T47D (cell line): ENCODE measurements around the gene HSPA1L.
"Not testable (repeated sequence)": the region's sequence is repeated elsewhere in the genome, so short reads cannot be mapped to it uniquely, and the experiment has no call there.

ENCODE experiments used
- DNase-seq, 2 experiments: peaks; one replicate each; pipeline versions ENCODE4 v3.0.0 to v3.0.0-alpha.2; 2011 to 2012; ENCODE audit warnings: low read depth in 1 of 2, low spot score in 1 of 2
- JUND ChIP-seq: IDR thresholded peaks from 2 replicates; pipeline ENCODE4 v1.6.1; 2012; ENCODE audit warnings: low read depth
- in situ Hi-C: cut with HindIII; loops from 2 replicates; pipeline ENCODE4 v1.10.0; 2016; ENCODE audit warnings: low sequenced_read_pairs, low pct_unique_long_range_greater_than_20kb

Gene HSPA1L

DNA sequence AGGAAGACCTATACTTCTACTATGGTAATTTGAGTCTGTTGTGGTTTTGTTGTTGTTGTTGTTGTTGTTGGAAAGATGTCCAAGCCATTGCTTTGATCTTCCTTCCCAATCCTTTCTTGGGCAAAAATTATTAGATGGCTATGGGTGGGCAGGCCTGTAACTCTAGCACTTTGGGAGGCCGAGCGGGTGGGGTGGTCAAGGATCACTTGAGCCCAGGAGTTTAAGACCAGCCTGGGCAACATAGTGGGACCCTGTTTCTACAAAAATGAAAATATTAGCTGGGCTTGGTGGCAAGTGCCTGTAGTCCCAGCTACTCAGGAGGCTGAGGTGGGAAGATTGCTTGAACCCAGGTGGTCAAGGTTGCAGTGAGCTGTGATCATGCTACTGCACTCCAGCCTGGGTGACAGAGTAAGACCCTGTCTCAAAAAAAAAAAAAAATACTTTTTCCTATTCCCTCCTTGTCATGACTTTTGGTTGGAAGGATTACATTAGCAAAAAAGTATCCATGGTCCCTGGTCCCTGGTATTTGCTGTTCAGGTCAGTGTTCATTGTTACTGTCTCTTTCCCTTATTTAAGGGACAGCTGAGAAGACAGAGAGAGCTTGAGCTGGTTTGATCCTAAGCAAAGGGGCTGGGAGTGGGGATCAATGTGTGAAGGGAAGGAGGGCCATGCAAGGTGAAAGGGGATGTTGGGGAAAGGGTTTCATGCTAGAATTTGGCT lies 35.8 kb upstream of the HSPA1L start:
- no peak for TF ChIP-seq JUND
- no peak for DNase-seq
- in situ Hi-C loops = no loop called here

GRCh38 chr6:31847276-31847978 lies 32.3 kb upstream of the HSPA1L start:
- TF ChIP-seq JUND = no peak
- no peak for DNase-seq
- in situ Hi-C loops = no loop called here

DNA sequence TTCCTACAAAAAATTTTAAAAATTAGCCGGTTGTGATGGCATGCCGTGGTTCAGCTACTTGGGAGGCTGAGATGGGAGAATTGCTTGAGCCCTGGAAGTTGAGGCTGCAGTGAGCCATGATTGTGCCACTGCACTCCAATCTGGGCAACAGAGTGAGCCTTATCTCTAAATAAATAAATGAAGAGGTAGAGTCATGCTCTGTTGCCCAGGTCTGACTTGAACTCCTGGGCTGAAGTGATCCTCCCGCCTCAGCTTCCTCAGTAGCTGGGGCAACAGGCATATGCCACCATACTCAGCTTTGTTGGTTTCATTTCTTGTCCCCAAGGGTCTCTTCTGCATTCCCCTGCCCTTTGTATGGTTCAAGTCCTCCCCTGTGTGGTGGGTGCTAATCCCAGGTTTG lies 29.4 kb upstream of the HSPA1L start:
- no peak for TF ChIP-seq JUND
- in situ Hi-C loops = no loop called here
- DNase-seq = no peak

DNA sequence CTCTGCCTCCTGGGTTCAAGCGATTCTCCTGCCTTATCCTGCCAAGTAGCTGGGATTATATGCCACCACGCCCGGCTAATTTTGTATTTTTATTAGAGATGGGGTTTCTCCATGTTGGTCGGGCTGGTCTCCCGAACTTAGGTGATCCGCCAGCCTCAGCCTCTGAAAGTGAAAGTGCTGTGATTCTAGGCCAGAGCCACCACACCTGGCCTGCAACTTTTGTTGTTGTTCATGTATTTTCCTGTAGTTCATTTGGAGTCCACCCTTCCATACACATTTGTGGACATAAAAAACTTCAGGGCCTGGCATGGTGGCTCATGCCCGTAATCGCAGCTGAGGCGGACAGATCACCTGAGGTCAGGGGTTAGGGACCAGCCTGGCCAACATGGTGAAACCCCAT lies 27.0 kb upstream of the HSPA1L start:
- no peak for TF ChIP-seq JUND
- no peak for DNase-seq
- in situ Hi-C loops = no loop called here

GRCh38 chr6:31839779-31840126 lies 24.7 kb upstream of the HSPA1L start:
- DNase-seq, in situ Hi-C loops: not testable (repeated sequence)

DNA sequence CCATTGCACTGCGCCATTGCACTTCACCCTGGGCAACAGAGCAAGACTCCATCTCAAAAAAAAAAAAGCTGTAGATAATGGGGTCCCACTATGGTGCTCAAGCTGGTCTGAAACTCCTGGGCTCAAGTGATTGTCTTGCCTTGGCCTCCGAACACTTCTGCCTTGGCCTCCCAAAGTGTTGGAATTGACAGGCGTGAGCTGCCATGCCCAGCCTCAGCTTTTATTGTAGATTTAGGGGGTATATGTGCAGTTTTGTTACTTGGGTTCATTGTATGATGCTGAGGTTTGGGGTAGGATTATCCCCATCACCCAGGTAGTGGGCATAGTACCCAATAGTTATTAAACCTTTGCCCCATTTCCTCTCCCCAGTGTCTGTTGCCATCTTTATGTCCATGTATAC lies 23.9 kb upstream of the HSPA1L start:
- in situ Hi-C loops = no loop called here
- no peak for DNase-seq
- TF ChIP-seq JUND = no peak

GRCh38 chr6:31838114-31838553 lies 23.1 kb upstream of the HSPA1L start:
- DNase-seq, in situ Hi-C loops: not testable (repeated sequence)

DNA sequence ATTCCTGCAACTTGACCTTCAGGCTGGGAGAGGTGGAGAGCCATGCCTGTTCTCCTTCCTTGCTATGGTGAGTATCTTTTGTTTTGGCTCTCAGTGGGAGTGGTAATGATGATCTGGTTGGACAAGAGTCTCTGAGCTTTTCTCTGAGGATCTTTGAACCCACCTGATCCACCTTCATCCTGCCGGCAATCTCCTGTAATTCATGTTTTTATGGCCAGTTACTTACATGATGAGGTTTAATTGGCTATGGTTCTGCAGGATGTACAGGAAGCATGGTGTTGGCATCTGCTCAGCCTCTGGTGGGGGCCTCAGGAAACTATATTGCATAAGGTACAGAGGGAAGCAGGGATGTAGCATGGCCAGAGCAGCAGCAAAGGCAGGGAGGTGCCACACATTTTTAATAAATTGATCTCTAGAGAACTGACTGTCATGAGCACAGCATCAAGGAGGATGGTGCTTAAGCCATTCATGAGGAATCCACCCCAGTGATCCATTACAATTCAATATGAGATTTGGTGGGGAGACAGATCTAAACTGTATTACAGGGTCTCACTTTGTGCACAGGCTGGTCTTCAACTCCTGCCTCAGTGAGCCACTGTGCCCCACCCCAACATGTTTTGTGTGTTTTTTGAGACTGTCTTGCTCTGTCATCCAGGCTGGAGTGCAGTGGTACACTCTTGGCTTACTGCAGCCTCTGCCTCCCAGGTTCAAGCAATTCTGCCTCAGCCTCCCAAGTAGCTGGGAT lies 22.5 kb upstream of the HSPA1L start:
- in situ Hi-C loops = no loop called here
- no peak for DNase-seq
- no peak for TF ChIP-seq JUND

DNA sequence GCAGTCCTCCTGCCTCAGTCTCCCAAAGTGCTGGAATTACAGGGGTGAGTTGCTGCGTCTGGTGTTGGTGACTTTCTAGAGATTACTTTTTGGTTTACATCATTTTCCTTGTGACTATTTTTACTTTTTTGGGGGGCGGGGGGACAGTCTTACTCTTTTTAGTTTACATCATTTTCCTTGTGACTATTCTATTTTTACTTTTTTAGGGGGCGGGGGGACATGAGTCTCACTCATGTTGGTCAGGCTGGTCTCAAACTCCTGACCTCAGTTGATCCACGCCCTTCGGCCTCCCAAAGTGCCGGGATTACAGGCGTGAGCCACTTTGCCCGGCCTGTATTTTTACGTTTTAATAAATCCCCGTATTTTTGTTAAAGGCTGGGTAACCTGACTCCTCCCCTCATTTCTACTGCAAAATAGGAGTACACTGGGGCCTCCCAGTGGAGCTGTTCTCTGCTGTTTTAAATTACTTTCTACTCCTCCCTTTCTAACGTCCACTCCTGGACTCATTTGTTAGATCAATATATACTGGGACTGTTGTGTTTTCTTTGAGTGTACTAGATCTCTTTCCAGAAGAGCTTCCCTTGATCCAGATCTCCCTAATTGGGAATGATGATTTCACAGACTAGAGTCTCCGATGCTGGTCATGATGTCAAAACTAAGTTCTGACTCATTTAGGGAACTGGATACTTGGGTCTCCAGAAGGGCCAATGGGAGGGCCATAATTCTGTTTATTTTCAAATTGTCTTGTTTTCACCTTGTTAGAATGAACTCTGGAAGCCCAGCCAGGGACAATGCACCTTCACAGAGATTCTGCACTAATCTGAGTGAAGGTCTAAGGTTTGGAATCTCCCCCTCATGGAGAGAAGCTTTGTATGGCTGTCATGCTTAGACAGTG lies 21.6 kb upstream of the HSPA1L start:
- no peak for DNase-seq
- in situ Hi-C loops = no loop called here
- no peak for TF ChIP-seq JUND

DNA sequence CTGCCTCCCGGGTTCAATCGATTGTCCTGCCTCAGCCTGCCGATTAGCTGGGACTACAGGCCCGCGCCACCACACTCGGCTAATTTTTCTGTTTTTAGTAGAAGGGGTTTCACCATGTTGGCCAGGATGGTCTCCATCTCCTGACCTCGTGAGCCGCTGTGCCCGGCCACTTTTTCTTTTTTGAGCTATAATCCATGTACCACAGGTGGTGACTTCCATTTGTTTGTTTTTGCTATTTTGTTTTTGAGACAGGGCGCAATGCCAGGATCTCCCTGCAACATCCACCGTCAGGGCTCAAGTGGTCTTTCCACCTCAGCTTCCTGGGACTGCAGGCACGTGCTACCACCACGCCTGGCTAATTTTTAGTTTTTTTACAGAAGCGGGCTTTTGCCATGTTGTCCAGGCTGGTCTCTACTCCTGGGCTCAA lies 21.0 kb upstream of the HSPA1L start:
- in situ Hi-C loops = no loop called here
- no peak for DNase-seq
- no peak for TF ChIP-seq JUND

DNA sequence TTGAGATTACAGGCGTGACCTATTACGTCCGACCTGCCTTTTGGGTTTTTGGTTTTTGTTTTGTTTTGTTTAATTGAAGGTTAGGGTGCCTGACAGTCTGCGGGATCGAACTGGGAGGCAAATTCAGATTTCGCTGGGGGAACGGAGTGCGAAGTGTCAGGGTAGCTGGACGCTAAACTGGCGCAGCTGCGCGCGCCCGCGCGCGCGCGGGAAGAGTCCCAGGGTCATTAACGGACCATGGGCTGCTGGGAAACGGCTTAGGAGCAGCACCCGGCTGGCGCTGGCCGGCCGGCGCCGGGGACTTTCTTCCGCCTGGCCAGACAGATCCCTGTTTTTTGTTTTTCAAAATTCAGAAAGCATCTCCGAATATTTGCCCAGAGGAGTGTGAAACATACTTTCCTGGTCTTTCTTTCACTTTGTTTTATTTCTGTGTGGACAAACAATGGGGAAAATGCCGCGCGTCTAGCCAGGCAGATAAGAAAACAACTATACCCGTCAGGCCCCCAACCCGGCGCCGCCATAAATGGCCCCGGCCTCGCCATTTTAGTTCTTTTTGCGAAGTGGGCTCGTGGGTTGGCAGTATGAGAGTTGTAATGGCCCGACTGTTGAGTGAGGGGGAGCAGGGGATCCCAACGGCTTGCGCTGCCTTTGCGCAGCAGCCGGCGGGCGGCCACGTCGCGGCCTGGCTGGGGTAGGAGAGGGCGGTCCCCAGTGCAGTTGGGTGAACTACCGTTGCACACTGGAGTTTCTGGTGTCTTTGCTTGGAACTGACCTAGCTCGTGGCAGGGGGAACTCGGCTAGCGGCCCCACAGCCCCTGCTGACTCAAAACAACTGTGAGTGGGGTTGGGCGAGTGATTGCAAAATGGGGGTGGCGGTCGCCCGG lies 19.5 kb upstream of the HSPA1L start:
- in situ Hi-C loops = no loop called here
- no peak for TF ChIP-seq JUND

More for the DNA sequence above, 19.5 kb upstream of the HSPA1L start:
- DNase-seq = peak; percentile 83 to 95
